Body of pancreas (tissue), 4 donors: ENCODE data around the gene TRIM25. TPM values are rescaled to one million over a fixed set of nuclear protein-coding genes. Genes with fewer than 3 reads are reported as not detected.

Experiments used
- ATAC-seq: fragments of 150-250 bp; one replicate; pipeline ENCODE4 v1.9.1; 2016
- DNase-seq, 4 donors: peaks; one replicate each; pipeline ENCODE4 v3.0.0-alpha.2; 2019
- H3K27ac ChIP-seq, 4 donors: fragments of 200-600 bp; sonication (generic); 1 replicate in 3 of 4; 2 replicates in 1 of 4; pipeline versions ENCODE4 v1.5.1 to v1.6.1; 2016 to 2019; ENCODE audit warnings: mild to moderate bottlenecking in 1 of 4, mixed read lengths in 1 of 4, moderate library complexity in 1 of 4
- H3K27me3 ChIP-seq, 2 donors: fragments of 200-600 bp; sonication (generic); one replicate each; pipeline ENCODE4 v1.6.0; 2016; ENCODE audit warnings: mild to moderate bottlenecking in 1 of 2
- H3K36me3 ChIP-seq, 2 donors: fragments of 200-600 bp; sonication (generic); replicated peaks in 1 of 2; 2 replicates each; pipeline ENCODE4 v1.5.1; 2016; ENCODE audit warnings: low read depth in 2 of 2; ENCODE audit not compliant: insufficient read depth in 1 of 2
- H3K4me1 ChIP-seq: fragments of 200-600 bp; sonication (generic); one replicate; pipeline ENCODE4 v1.6.0; 2016
- H3K4me3 ChIP-seq, 2 donors: fragments of 200-600 bp; sonication (generic); 1 replicate in 1 of 2; 2 replicates in 1 of 2; pipeline ENCODE4 v1.5.1; 2016 to 2019
- H3K9me3 ChIP-seq, 3 donors: fragments of 200-600 bp; sonication (generic); 1 replicate in 2 of 3; 2 replicates in 1 of 3; pipeline ENCODE4 v1.5.1; 2016
- POLR2A ChIP-seq, 3 donors: fragments of 450-650 bp; IDR thresholded peaks; one replicate each; pipeline ENCODE4 v1.6.1; 2016; ENCODE audit warnings: antibody characterized with exemption in 3 of 3, mild to moderate bottlenecking in 2 of 3
- WGBS, 2 donors: methylation state at CpG; one replicate each; pipeline ENCODE4 v1.1.5; 2017; 5-methylcytosine and 5-hydroxymethylcytosine counted together
- intact Hi-C: fragments of 100-400 bp; cut with DNase I; formaldehyde crosslinking; loops from one replicate; pipeline ENCODE4 v1.15.1; 2023
- total RNA-seq, 2 donors: library from RNA; depleted of rRNA; stranded (reverse); fragments of >200 nt; gene quantifications; one replicate each; pipeline ENCODE4 v1.1.0, GENCODE V29; 2016
- TF ChIP-seq, protein P1 (sequence below), 7 experiments: fragments of 450-650 bp in 4 of 7; fragments of 200-600 bp in 3 of 7; sonication (generic) in 3 of 7; IDR thresholded peaks; one replicate each; pipeline ENCODE4 v1.5.1; 2016 to 2019; ENCODE audit warnings: antibody characterized with exemption in 7 of 7

TRIM25 gene
- total RNA-seq, 2 donors from 2014 or later = 13.5 to 21.8 TPM

DNA sequence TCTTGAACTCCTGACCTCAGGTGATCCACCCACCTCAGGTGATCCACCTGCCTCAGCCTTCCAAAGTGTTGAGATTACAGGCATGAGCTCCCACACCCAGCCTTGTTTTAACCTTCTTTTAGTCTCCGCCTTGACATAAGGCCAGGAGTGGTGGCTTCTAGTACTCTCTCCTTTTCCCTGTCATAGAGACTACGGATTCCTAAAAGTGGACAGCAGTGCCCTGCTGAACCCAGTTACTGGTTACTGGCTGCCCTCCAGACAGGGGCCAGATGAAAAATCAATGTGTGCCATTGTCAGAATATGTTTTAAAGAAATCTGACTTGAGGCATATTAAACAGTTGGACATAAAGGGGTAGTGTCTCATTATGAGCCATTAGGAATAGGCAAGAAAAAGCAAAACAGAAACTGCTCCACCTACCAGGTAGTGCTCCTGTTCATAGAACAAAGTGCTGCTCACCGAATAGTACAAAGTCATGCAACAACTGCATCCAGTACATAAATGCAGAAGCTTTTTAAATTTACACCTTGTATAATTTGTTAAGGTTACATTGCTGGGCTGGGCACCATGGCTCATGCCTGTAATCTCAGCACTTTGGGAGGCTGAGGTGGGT is 32.1 kb downstream of the TRIM25 start:
- no peaks in the 10 kb centered on the region for H3K9me3 ChIP-seq
- no peak overlapping the region for H3K27ac ChIP-seq
- ATAC-seq (no peak), DNase-seq (no peak)
- no peak for TF ChIP-seq POLR2A (IDR thresholded peaks at IDR 0.05)
- TF ChIP-seq, protein P1, sequence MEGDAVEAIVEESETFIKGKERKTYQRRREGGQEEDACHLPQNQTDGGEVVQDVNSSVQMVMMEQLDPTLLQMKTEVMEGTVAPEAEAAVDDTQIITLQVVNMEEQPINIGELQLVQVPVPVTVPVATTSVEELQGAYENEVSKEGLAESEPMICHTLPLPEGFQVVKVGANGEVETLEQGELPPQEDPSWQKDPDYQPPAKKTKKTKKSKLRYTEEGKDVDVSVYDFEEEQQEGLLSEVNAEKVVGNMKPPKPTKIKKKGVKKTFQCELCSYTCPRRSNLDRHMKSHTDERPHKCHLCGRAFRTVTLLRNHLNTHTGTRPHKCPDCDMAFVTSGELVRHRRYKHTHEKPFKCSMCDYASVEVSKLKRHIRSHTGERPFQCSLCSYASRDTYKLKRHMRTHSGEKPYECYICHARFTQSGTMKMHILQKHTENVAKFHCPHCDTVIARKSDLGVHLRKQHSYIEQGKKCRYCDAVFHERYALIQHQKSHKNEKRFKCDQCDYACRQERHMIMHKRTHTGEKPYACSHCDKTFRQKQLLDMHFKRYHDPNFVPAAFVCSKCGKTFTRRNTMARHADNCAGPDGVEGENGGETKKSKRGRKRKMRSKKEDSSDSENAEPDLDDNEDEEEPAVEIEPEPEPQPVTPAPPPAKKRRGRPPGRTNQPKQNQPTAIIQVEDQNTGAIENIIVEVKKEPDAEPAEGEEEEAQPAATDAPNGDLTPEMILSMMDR (IDR thresholded peaks at IDR 0.05) = no peak
- no peak overlapping the region for H3K4me3 ChIP-seq
- no peaks in the 10 kb centered on the region for H3K27me3 ChIP-seq
- H3K36me3 ChIP-seq = peaks cover 0 to 2% of the 10 kb centered on the region in 2 donors
- WGBS, 2 donors = 74 to 91% methylated on average over 3 of the region's 3 CpGs
- intact Hi-C loops = no loop called here
- H3K4me1 ChIP-seq = no peaks in the 10 kb centered on the region

DNA sequence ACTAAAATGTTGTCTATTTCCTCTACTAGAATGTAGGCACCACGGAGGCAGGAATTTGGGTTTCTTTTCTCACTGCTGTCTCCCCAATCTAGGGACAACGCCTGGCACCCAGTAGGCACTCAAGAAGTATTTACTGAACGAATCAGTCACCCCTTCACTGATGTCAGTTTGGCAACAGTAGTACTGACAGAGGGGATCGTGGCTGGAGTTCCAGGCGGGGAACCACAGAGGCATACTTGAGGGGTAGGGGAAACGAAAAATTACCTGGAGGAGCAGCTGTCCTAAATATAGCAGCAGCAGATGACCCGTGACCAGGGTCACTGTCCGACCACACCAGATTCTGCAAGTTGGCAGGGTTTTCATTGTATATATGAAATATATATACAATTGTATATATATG is 33.3 kb downstream of the TRIM25 start:
- Histone ChIP-seq H3K9me3 (no peaks in the 10 kb centered on the region), H3K4me1 (no peaks in the 10 kb centered on the region), H3K4me3 (no peak overlapping the region), H3K27ac (no peak overlapping the region), H3K36me3 (no peaks in the 10 kb centered on the region), H3K27me3 (no peaks in the 10 kb centered on the region)
- no peak for DNase-seq
- TF ChIP-seq, protein P1 (IDR thresholded peaks at IDR 0.05) = no peak
- 71 to 73% methylated on average over 8 of the region's 8 CpGs for WGBS, 2 donors
- no peak for ATAC-seq
- intact Hi-C loops = no loop called here

DNA sequence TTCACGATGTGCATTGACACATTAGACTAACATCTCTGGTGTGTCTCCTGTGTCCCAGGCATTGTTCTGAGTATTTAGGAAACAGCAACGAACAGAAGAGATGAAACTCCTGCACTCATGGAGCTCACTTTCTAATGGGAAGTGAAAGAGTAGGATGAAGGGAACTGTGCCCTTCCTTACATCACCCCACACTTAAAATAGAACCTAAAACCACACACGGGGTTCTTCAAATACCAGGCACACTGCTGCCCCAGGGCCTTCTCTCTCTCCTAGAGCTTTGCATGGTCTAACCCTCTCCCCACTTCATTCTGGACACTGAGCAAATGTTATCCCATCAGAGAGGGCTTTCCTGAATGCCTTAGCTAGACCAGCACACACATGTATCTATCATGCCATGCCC is 33.7 kb downstream of the TRIM25 start:
- WGBS, 2 donors = 67 to 72% methylated on average over 3 of the region's 3 CpGs
- no peaks in the 10 kb centered on the region for H3K4me1 ChIP-seq
- no peak overlapping the region for H3K27ac ChIP-seq
- intact Hi-C loops = no loop called here
- ATAC-seq (no peak), DNase-seq (no peak)
- no peaks in the 10 kb centered on the region for H3K27me3 ChIP-seq
- no peak for TF ChIP-seq POLR2A (IDR thresholded peaks at IDR 0.05)
- TF ChIP-seq, protein P1 (IDR thresholded peaks at IDR 0.05) = no peak
- H3K36me3 ChIP-seq = no peaks in the 10 kb centered on the region
- no peaks in the 10 kb centered on the region for H3K9me3 ChIP-seq
- no peak overlapping the region for H3K4me3 ChIP-seq

DNA sequence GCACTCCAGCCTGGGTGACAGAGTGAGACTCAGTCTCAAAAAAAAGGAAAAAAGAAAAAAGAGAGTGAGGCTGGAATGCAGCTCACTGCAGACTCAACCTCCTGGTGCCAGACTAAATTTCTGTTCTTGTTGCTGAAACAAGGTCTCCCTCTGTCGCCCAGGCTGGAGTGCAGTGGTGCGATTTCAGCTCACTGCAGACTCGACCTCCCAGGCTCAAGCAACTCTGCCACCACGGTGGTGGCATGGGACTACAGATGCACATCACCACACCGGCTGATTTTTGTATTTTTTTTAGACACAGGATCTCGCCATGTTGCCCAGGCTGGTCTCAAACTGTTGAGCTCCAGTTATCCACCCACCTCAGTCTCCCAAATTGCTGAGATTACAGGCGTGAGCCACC is 34.6 kb downstream of the TRIM25 start:
- 86 to 89% methylated on average over 7 of the region's 7 CpGs for WGBS, 2 donors
- Histone ChIP-seq H3K4me3 (no peak overlapping the region), H3K4me1 (no peaks in the 10 kb centered on the region), H3K9me3 (no peaks in the 10 kb centered on the region), H3K27ac (no peak overlapping the region), H3K27me3 (no peaks in the 10 kb centered on the region), H3K36me3 (no peaks in the 10 kb centered on the region)
- TF ChIP-seq POLR2A (IDR thresholded peaks at IDR 0.05) = no peak
- TF ChIP-seq, protein P1 (IDR thresholded peaks at IDR 0.05) = no peak
- intact Hi-C loops = no loop called here
- DNase-seq (no peak), ATAC-seq (no peak)

DNA sequence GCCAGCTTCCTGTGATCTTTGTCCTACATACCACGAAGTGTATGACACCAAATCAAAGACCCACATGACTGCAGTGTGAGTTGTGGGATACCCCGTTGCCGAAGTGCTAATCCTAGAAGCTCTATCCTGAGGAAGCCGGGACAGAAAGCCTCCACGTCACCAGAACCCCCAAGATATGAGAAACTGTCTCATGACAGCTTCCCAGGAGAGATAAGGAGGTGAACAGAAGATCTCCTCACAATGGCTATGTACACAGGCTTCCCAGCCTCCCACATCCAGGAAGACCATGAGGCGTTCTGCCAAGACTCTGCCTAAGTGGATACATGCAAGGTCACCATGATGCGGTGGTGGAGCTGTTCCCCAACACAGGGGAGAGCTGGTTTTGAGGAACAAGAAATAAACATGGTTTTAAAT is 37.1 kb downstream of the TRIM25 start:
- Histone ChIP-seq H3K4me3 (no peak overlapping the region), H3K4me1 (no peaks in the 10 kb centered on the region), H3K27me3 (no peaks in the 10 kb centered on the region), H3K27ac (no peak overlapping the region), H3K36me3 (no peaks in the 10 kb centered on the region), H3K9me3 (no peaks in the 10 kb centered on the region)
- intact Hi-C loops = no loop called here
- DNase-seq (no peak), ATAC-seq (no peak)
- WGBS, 2 donors = 71 to 73% methylated on average over 7 of the region's 7 CpGs
- TF ChIP-seq POLR2A (IDR thresholded peaks at IDR 0.05) = no peak
- TF ChIP-seq, protein P1 (IDR thresholded peaks at IDR 0.05) = no peak
